Kidney (tissue), 14 donors: Measurements from ENCODE around the gene CACNG8. TPM values are rescaled to one million over a fixed set of nuclear protein-coding genes. Genes with fewer than 3 reads are reported as not detected.

ENCODE experiments used
- DNase-seq, 5 donors: peaks; one replicate each; pipeline ENCODE4 v3.0.0-alpha.2; 2013 to 2020
- FAIRE-seq: peaks from 2 replicates; lab custom pipeline; 2012; peaks lifted over from hg19 to GRCh38; lab: Jason Lieb, UNC
- H3K27ac ChIP-seq, 2 donors: one replicate each; pipeline ENCODE4 v1.7.0; 2013; ENCODE audit warnings: low read depth in 2 of 2, low read length in 2 of 2, inconsistent platforms in 1 of 2
- H3K27me3 ChIP-seq: one replicate; pipeline ENCODE4 v1.7.1; 2013; ENCODE audit warnings: low read length, inconsistent platforms; ENCODE audit not compliant: control insufficient read depth, insufficient read depth
- H3K36me3 ChIP-seq, 3 donors: one replicate each; pipeline versions ENCODE4 v1.7.0 to v1.7.1; 2013; ENCODE audit warnings: low read length in 3 of 3, control low read depth in 1 of 3, inconsistent platforms in 1 of 3; ENCODE audit not compliant: insufficient read depth in 3 of 3, control insufficient read depth in 2 of 3
- H3K4me1 ChIP-seq, 3 donors: one replicate each; pipeline versions ENCODE4 v1.7.0 to v1.7.1; 2013; ENCODE audit warnings: low read length in 3 of 3, inconsistent platforms in 1 of 3, low read depth in 1 of 3; ENCODE audit not compliant: control insufficient read depth in 2 of 3, insufficient read depth in 2 of 3
- H3K4me3 ChIP-seq, 3 donors: one replicate each; pipeline versions ENCODE4 v1.7.0 to v1.8.1; 2013; ENCODE audit warnings: low read length in 3 of 3, control low read depth in 1 of 3, inconsistent platforms in 1 of 3
- H3K9ac ChIP-seq, 3 donors: one replicate each; pipeline versions ENCODE4 v1.7.0 to v1.7.1; 2013; ENCODE audit warnings: low read length in 3 of 3, control low read depth in 1 of 3, inconsistent platforms in 1 of 3
- H3K9me3 ChIP-seq, 3 donors: one replicate each; pipeline versions ENCODE4 v1.7.0 to v1.7.1; 2013; ENCODE audit warnings: low read length in 3 of 3, control low read depth in 1 of 3, inconsistent platforms in 1 of 3; ENCODE audit not compliant: control insufficient read depth in 2 of 3, insufficient read depth in 1 of 3
- intact Hi-C: fragments of 100-400 bp; cut with DNase I; formaldehyde crosslinking; loops from one replicate; pipeline ENCODE4 v1.11.1; 2022
- polyA plus RNA-seq: library from polyadenylated mRNA; stranded (reverse); fragments of 350-450 nt; fragmentation: Illumina TruSeq; extraction: RNeasy Lipid Tissue Mini Kit (QIAGEN cat#74804); gene quantifications from one replicate; pipeline ENCODE4 v1.2.3, GENCODE V29; 2014; ENCODE audit warnings: low read depth, low replicate concordance; ENCODE audit not compliant: insufficient read depth
- total RNA-seq: library from RNA; stranded (reverse); fragmentation: NEBNext Ultra II Directional; extraction: Animal tissue kit (Norgen Biotek cat#: 25700); gene quantifications from one replicate; pipeline ENCODE4 v1.2.1, GENCODE V29; 2021
- TF ChIP-seq, protein P1 (sequence below): IDR thresholded peaks from 3 replicates; pipeline ENCODE4 v1.5.1; 2012; ENCODE audit warnings: mild to moderate bottlenecking, moderate library complexity, borderline replicate concordance; ENCODE audit not compliant: insufficient read depth; ENCODE audit errors: extremely low read depth
- donor health status: control.
- donor health status: control.
- donor health status: control.
- donor health status: control.
- donor health status: control.
- donor health status: DM: yes; HTN: yes; CAD: no.
- donor health status: Normal renal cell carcinoma (clear cell type).

CACNG8 gene
- total and polyA plus RNA-seq, 2 donors from 2014 or later: 0.03 TPM; not detected in 1

DNA sequence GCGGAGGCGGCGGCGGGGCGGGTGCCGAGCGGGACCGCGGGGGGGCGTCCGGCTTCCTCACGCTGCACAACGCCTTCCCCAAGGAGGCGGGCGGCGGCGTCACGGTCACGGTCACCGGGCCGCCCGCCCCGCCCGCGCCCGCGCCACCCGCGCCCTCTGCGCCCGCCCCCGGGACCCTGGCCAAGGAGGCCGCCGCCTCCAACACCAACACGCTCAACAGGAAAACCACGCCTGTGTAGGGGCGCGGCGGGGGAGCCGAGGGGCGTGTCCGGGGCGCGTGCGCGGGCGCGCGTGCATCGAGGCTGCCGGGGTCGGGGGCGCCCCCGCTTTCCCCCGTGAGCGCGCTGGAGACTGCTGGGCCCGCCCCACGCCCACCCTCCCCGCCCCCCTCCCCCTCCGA lies 19.9 kb downstream of the CACNG8 start:
- DNase-seq (peak in 4 of 5 donors; percentile 34 to 79 (median 64)), FAIRE-seq (no peak)
- TF ChIP-seq, protein P1, sequence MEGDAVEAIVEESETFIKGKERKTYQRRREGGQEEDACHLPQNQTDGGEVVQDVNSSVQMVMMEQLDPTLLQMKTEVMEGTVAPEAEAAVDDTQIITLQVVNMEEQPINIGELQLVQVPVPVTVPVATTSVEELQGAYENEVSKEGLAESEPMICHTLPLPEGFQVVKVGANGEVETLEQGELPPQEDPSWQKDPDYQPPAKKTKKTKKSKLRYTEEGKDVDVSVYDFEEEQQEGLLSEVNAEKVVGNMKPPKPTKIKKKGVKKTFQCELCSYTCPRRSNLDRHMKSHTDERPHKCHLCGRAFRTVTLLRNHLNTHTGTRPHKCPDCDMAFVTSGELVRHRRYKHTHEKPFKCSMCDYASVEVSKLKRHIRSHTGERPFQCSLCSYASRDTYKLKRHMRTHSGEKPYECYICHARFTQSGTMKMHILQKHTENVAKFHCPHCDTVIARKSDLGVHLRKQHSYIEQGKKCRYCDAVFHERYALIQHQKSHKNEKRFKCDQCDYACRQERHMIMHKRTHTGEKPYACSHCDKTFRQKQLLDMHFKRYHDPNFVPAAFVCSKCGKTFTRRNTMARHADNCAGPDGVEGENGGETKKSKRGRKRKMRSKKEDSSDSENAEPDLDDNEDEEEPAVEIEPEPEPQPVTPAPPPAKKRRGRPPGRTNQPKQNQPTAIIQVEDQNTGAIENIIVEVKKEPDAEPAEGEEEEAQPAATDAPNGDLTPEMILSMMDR: no peak
- no peak overlapping the region for H3K4me3 ChIP-seq
- no peak overlapping the region for H3K9ac ChIP-seq
- peaks cover 9% of the 10 kb centered on the region for H3K27me3 ChIP-seq
- no peaks in the 10 kb centered on the region for H3K4me1 ChIP-seq
- no peaks in the 10 kb centered on the region for H3K36me3 ChIP-seq
- intact Hi-C loops: no loop called here
- H3K27ac ChIP-seq: no peak overlapping the region
- no peaks in the 10 kb centered on the region for H3K9me3 ChIP-seq

DNA sequence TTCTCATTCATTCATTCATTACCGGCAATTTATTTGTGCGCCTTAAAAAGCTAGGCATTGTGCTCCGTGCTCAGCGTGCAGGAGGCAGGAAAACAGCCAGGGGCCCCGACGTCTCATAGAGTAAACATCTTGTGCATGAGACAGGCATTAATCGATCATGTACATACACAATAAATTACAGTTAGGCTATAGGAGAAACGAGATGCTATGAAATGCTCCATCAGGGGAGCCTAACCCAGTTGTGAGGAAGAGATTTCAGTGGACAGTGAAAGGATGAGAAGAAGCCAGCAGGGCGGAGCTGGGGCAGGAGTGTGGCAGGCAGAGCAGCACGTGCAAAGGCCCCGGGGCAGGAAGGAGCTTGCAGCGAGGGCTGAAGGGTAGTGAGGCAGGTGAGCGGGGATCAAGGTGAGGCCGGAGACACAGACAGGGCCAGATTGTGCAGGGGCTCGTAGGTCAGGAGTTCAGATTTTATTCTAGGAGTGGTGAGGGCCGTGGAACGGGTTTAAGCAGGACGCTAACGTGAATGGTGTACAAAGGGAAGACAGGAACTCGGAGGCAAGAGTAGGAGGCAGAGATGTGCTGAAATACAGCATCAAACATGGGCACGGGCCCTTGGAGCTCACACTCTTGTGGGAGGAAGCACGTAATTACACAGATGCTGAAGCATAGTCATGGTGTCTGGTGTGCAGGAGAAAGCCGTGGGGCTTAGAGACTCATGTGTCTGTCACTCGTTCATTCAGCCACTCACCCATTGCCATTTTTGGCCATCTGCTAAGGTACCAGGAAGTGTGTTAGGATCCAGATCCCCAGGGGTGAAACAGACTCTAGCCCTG lies 20.9 kb downstream of the CACNG8 start:
- no peak overlapping the region for H3K4me3 ChIP-seq
- no peaks in the 10 kb centered on the region for H3K9me3 ChIP-seq
- no peak overlapping the region for H3K27ac ChIP-seq
- H3K36me3 ChIP-seq: no peaks in the 10 kb centered on the region
- FAIRE-seq: no peak
- peaks cover 9% of the 10 kb centered on the region for H3K27me3 ChIP-seq
- DNase-seq: peak in 1 of 5 donors; percentile 35
- intact Hi-C loops: no loop called here
- no peak overlapping the region for H3K9ac ChIP-seq
- no peaks in the 10 kb centered on the region for H3K4me1 ChIP-seq
- TF ChIP-seq, protein P1: no peak

DNA sequence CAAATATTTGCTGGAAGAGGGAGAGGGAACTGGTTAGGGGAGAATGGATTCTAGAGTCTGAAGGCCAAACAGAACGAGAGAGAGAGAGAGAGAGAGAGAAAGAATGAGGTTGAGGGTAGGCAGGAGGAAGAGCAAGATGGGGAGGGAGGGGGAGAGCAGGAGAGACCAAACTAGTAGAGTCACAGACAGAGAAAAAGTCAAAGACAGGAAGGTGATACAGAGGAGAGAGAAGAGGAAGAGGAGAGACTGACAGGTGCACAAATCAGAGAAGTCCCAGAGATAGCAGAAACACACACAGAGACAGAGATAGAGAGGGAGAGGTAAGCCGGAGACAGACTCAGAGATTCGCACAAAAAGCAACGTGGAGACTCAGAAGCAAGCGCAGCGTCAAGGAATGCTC lies 23.1 kb downstream of the CACNG8 start:
- peaks cover 7% of the 10 kb centered on the region for H3K27me3 ChIP-seq
- no peaks in the 10 kb centered on the region for H3K36me3 ChIP-seq

More for the DNA sequence above, 23.1 kb downstream of the CACNG8 start:
- H3K27ac ChIP-seq: no peak overlapping the region
- DNase-seq (no peak), FAIRE-seq (no peak)
- TF ChIP-seq, protein P1: no peak
- no peak overlapping the region for H3K4me3 ChIP-seq
- H3K4me1 ChIP-seq: no peaks in the 10 kb centered on the region
- H3K9me3 ChIP-seq: no peaks in the 10 kb centered on the region
- no peak overlapping the region for H3K9ac ChIP-seq
- intact Hi-C loops: no loop called here
